ENCODE measurements around the gene CTSE. TPM values are rescaled to one million over a fixed set of nuclear protein-coding genes. Genes with fewer than 3 reads are reported as not detected.

Gene CTSE
- not detected for total RNA-seq

DNA sequence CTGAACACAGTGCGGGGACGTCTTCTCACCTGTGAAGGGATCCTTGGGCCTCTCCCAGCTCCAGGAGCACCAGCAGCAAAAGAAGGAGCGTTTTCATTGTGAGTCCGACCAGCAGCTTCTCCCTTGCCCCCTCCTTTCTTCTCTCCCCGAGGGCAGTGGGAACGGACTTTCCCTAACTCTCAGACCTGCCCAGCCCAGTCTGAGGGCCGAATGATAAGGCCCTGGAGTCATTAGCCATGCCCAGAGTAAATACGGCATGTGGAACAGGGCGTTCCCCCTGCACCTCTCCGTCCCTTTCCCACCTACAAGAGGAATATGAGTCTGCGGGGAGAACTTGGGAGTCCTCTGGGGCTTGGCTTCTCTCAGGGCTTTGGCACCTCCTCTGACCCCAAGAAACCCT is at the start of gene CTSE:
Gene CTSE, minus strand, starts transcription at position 201 of the 400 bp plus-strand sequence. Its CDS starts 104 bp downstream, at position 97.
- no peak for TF ChIP-seq EP300 (IDR thresholded peaks at IDR 0.05)
- TF ChIP-seq, protein P1, sequence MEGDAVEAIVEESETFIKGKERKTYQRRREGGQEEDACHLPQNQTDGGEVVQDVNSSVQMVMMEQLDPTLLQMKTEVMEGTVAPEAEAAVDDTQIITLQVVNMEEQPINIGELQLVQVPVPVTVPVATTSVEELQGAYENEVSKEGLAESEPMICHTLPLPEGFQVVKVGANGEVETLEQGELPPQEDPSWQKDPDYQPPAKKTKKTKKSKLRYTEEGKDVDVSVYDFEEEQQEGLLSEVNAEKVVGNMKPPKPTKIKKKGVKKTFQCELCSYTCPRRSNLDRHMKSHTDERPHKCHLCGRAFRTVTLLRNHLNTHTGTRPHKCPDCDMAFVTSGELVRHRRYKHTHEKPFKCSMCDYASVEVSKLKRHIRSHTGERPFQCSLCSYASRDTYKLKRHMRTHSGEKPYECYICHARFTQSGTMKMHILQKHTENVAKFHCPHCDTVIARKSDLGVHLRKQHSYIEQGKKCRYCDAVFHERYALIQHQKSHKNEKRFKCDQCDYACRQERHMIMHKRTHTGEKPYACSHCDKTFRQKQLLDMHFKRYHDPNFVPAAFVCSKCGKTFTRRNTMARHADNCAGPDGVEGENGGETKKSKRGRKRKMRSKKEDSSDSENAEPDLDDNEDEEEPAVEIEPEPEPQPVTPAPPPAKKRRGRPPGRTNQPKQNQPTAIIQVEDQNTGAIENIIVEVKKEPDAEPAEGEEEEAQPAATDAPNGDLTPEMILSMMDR (IDR thresholded peaks at IDR 0.05): no peak
- TF ChIP-seq POLR2A (IDR thresholded peaks at IDR 0.05): no peak
- Histone ChIP-seq H3K36me3 (no peaks in the 10 kb centered on the region), H3K27ac (no peak within 1 kb of the TSS), H3K27me3 (no peaks in the 10 kb centered on the region), H3K4me1 (no peaks in the 10 kb centered on the region), H3K9me3 (no peaks in the 10 kb centered on the region), H3K4me3 (no peak within 1 kb of the TSS)
- WGBS, 2 donors: 88 to 90% methylated on average over 11 of the region's 11 CpGs
- no peak for DNase-seq (ENCODE audit: low spot score in 2 of 2)

DNA sequence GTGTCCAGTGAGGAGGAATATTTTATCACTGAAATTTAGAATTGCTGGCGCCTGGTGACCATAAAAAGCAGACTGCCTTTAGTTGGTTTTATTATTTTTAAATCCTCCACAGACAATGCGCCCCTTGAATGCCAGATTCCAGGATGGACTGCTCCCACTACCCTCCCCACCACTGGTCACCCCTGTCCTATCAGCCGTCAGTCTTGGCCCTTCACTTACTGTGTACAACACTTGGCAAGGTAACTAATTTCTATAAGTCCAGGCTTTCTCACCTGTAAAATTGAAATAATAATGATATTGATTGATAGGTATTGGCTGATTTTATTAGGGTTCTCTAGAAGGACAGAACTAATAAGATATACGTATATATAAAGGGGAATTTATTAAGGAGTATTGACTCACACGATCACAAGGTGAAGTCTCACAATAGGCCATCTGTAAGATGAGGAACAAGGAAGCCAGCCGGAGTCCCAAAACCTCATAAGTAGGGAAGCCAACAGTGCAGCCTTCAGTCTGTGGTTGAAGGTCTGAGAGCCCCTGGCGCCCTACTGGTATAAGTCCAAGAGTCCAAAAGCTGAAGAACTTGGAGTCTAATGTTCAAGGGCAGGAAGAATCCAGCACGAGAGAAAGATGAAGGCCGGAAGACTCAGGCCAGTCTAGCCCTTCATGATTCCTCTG is 47.1 kb upstream of the CTSE start:
- no peak for DNase-seq (ENCODE audit: low spot score in 2 of 2)
- Histone ChIP-seq H3K4me1 (peaks cover 0 to 5% (median 0%) of the 10 kb centered on the region in 4 donors), H3K4me3 (no peak overlapping the region), H3K9me3 (no peaks in the 10 kb centered on the region), H3K27ac (no peak overlapping the region), H3K36me3 (no peaks in the 10 kb centered on the region), H3K27me3 (no peaks in the 10 kb centered on the region)
- 78 to 86% methylated on average over 9 of the region's 9 CpGs for WGBS, 2 donors
- no peak for TF ChIP-seq EP300 (IDR thresholded peaks at IDR 0.05)
- no peak for TF ChIP-seq POLR2A (IDR thresholded peaks at IDR 0.05)

DNA sequence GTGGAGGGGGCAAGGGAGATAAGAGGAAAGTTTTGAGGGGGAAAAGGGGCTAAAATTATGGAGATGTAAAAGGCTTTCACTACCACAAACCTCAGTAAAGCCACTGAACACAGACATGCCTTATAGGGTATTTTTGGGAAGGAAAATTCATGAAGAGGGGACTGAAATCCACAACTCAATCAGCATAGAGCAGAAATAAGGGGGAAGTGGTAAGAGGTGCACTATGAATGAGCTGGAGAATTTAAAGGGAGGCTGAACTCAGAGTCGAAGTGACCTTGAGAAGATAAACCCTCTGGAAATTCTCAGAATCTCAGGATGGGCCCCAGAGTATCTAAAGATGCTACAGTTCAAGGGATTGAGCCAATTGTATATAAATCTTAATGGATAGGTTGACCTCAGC is 44.6 kb upstream of the CTSE start:
- peaks cover 0 to 5% (median 0%) of the 10 kb centered on the region in 4 donors for H3K4me1 ChIP-seq
- H3K27ac ChIP-seq: no peak overlapping the region
- DNase-seq (ENCODE audit: low spot score in 2 of 2): no peak
- H3K4me3 ChIP-seq: no peak overlapping the region
- no peaks in the 10 kb centered on the region for H3K27me3 ChIP-seq
- no peaks in the 10 kb centered on the region for H3K9me3 ChIP-seq
- H3K36me3 ChIP-seq: no peaks in the 10 kb centered on the region
- TF ChIP-seq, protein P1 (IDR thresholded peaks at IDR 0.05): no peak
- TF ChIP-seq POLR2A (IDR thresholded peaks at IDR 0.05): no peak
- no peak for TF ChIP-seq EP300 (IDR thresholded peaks at IDR 0.05)
- 51 to 77% methylated on average over 1 of the region's 1 CpG for WGBS, 2 donors

DNA sequence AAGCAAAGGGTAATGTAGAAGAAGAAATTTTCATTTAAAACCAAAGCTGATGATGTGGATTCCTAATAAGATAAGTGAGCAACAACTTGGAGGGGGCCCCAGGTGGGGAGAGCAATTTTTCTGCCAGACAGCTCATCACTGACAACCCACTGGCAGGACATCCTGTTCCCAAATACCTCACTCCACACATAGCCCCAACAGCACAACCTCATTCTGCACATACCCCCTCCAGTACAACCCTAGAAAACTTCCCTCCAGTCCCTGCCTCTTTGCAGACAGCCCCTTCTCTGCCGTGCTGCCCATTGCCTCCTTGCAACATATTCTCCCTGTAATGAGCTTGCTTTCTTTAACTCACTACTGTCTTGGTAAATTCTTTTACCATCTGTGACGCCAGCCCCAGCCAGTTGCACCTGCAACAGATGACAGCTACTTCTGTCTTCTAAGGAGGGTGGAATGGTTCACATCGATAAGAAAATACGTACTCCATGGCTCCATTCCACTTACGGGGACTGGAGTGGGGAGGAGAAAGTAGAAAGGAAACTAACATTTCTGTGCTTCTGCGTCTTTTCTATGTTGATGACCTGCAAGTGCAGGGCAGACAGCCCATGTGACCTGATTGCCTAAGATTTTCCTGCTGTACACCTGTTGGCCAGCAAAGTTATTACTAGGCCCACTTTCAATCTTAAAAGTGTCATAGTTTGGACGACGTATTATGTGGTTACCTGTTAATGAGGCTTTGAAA is 44.0 kb upstream of the CTSE start:
- no peak for TF ChIP-seq POLR2A (IDR thresholded peaks at IDR 0.05)
- TF ChIP-seq, protein P1 (IDR thresholded peaks at IDR 0.05): no peak
- TF ChIP-seq EP300 (IDR thresholded peaks at IDR 0.05): no peak
- Histone ChIP-seq H3K36me3 (no peaks in the 10 kb centered on the region), H3K4me3 (no peak overlapping the region), H3K27me3 (no peaks in the 10 kb centered on the region), H3K4me1 (peaks cover 0 to 5% (median 0%) of the 10 kb centered on the region in 4 donors), H3K9me3 (no peaks in the 10 kb centered on the region), H3K27ac (no peak overlapping the region)
- DNase-seq (ENCODE audit: low spot score in 2 of 2): no peak
- WGBS, 2 donors: 59 to 70% methylated on average over 8 of the region's 8 CpGs

DNA sequence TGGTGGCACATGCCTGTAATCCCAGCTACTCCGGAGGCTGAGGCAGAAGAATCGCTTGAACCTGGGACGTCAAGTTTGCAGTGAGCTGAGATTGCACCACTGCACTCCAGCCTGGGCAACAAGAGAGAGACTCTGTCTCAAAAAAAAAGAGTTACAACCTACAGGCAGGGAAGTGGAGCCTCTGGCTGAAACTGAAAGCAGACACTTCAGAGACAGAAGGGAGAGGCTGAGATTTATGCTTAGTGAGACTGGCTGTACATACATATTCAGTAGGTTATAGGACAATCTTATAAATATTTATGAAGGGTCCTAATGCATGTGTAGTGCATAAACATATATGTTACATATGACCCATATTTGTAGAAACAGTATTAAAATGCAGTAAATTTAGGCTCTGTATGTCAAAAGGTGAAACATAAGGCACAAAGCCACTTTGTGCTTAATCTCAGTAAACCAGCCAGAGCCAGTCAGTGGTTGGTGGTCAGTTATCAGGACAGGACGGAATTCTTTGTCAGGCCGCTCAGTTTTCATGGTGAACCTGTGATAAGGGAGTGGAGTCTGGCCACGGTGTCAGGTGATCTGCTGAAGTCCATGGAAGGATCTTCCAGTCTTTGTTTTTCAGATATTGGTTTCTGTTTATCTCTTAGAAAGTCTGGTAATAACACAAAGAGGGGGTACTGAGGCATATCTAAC is 42.9 kb upstream of the CTSE start:
- Histone ChIP-seq H3K36me3 (no peaks in the 10 kb centered on the region), H3K27ac (no peak overlapping the region), H3K4me3 (no peak overlapping the region), H3K9me3 (no peaks in the 10 kb centered on the region), H3K27me3 (no peaks in the 10 kb centered on the region), H3K4me1 (peaks cover 0 to 5% (median 0%) of the 10 kb centered on the region in 4 donors)
- DNase-seq (ENCODE audit: low spot score in 2 of 2): no peak
- 61 to 76% methylated on average over 5 to 6 of the region's 6 CpGs for WGBS, 2 donors
- TF ChIP-seq POLR2A (IDR thresholded peaks at IDR 0.05) (no peak), EP300 (IDR thresholded peaks at IDR 0.05) (no peak)
- TF ChIP-seq, protein P1 (IDR thresholded peaks at IDR 0.05): no peak

Data from tibial nerve (tissue), 4 donors.